ENCODE data around the gene THADA.
A peak's percentile ranks its signal among the peaks of the same experiment; 100 is the strongest.
"Not testable (repeated sequence)": the region's sequence is repeated elsewhere in the genome, so short reads cannot be mapped to it uniquely, and the experiment has no call there.

The THADA gene

GRCh38 chr2:43605079-43605655 is 9.3 kb upstream of the THADA start:
- DNase-seq (ENCODE audit: low spot score) = peak; percentile 70

GRCh38 chr2:43604674-43605073 is 8.8 kb upstream of the THADA start:
- no peak for DNase-seq (ENCODE audit: low spot score)

DNA sequence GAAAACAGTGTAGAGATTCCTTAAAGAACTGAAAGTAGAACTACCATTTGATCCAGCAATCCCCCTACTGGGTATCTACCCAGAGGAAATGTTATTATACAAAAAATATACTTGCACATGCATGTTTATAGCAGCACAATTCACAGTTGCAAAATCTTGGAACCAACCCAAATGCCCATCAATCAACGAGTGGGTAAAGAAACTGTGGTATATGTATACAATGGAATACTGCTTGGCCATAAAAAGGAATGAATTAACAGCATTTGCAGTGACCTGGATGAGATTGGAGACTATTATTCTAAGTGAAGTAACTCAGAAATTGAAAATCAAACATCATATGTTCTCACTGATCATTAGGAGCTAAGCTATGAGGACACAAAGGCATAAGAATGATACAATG is 4.8 kb upstream of the THADA start:
- not testable (repeated sequence) for DNase-seq (ENCODE audit: low spot score)

GRCh38 chr2:43594875-43595274 is 963 bp downstream of the THADA start:
- no peak for DNase-seq (ENCODE audit: low spot score)

DNA sequence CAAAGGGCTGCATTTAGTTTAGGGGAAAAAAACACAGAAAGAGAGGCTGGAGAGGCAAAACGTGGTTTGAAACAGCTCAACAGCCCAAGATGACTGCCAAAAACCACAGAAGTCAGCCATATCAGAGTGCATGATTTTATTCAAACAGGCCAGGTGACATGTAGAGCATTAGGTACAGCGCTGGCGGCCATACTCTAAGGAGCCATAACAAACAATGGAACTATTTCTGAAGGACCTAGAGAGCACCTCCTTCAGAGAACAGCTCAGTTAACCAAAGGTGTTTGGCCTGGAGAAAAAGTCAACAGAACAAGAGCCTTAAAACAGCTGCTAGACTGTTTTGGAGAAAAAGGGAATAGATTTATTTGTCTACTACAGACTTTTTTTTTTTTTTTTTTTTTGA is 2.6 kb downstream of the THADA start:
- DNase-seq (ENCODE audit: low spot score) = no peak

GRCh38 chr2:43592443-43592842 is 3.4 kb downstream of the THADA start:
- peak; percentile 9 for DNase-seq (ENCODE audit: low spot score)

- no peak for DNase-seq (ENCODE audit: low spot score)
Observed at GRCh38 chr2:43585708-43586107, 10.1 kb downstream of the THADA start.

- DNase-seq (ENCODE audit: low spot score) = no peak
Observed at GRCh38 chr2:43579275-43579981, 16.4 kb downstream of the THADA start.

DNA sequence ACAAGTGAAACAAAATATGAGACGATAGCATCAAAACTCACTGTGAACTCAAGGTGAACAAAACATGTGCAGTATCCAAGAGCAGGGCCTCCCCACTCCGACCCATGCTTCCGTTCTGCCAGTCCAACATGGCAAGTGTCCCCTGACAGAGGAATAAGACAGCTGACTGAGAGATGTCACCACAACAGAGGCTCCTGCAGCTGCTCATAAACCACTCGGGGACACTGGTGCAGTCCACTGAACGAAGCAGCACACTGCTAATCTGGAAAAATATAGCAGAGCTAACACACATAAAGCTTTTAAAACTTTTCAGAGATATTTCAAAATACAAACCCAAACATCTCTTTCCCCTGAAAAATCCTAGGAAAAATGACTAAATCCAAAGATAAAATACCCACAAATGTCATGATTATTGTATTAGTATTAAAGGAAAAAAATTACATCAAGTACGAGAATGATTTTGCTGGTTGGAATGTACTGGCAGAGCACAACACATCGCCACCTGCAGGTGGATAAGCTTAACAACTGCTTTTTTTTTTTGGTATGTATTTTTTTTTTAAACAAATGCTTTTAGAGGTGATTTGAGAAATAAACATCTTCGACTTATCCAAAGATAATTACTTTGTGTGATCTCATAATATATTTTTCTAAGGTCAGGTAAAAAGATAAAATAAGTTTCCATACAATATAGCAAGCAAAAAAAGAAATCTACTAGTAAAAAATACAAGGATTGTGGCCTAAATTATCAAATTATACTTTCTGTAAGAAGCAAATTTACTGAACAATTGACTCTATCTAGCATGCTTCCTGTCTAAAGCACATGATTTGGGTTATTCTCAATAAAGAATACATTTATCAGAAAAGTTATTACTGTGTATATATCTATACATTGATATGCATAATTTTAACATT is 18.6 kb downstream of the THADA start:
- DNase-seq (ENCODE audit: low spot score) = peak; percentile 77

- DNase-seq (ENCODE audit: low spot score) = no peak
Observed at GRCh38 chr2:43572244-43572643, 23.6 kb downstream of the THADA start.

- DNase-seq (ENCODE audit: low spot score) = no peak
Observed at GRCh38 chr2:43569921-43570320, 25.9 kb downstream of the THADA start.

DNA sequence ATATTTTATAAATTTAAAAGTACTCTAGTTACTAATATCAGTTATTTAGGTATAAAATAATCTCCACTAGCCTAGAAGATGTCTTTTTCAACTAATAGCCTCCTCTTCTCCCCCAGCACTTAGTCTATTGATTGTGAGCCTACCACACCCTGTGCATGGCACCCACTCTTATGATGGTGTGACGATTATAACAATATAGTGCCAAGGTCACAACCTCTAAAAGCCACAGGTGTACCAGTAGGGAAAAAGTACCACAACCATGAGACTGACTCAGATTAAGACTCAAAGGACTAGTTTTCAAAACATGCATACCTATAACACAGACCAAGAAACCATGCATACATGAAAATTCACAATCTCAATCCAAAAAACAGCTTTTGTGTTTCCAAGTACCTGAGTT is 27.6 kb downstream of the THADA start:
- no peak for DNase-seq (ENCODE audit: low spot score)

- no peak for DNase-seq (ENCODE audit: low spot score)
Observed at GRCh38 chr2:43566461-43566729, 29.4 kb downstream of the THADA start.

DNA sequence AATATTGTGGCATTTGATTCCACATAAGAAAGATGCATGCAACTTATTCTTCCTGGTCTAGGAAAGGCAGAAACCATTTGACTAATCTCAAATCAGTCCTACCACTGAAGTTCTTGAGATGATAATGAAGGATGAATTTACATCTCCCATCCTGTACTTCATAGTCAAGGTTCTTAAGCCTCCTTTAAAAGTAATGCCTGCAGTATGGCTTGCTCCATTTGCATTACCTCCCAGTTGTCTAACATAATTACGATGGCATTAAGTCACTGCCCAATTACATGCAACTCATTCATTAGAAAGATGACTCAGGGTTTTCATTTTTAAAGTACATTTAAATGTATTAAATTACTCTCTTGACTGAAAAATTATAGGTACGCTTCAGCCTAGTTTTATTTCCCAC is 32.2 kb downstream of the THADA start:
- DNase-seq (ENCODE audit: low spot score) = no peak

- no peak for DNase-seq (ENCODE audit: low spot score)
Observed at GRCh38 chr2:43560231-43560547, 35.6 kb downstream of the THADA start.

- DNase-seq (ENCODE audit: low spot score) = no peak
Observed at GRCh38 chr2:43559391-43560230, 36.2 kb downstream of the THADA start.

DNA sequence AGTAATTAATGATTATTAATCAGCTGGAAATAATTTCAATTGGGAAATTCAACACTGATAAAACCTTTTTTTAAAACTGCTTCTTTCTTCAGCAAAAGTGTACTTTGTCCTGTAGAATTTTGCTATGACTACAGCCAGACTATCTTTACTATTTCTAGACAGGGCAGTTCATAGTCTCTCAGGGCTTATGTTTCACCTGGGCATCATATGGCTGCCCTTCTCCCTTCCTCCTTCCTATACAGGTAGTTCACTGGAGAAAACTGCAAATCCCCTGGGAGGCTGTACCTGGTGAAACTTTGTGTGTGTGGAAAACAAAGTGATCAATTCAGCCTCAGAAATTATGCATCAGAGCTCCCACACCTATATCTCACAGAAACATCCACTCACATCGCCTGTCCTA is 38.6 kb downstream of the THADA start:
- DNase-seq (ENCODE audit: low spot score) = no peak

DNA sequence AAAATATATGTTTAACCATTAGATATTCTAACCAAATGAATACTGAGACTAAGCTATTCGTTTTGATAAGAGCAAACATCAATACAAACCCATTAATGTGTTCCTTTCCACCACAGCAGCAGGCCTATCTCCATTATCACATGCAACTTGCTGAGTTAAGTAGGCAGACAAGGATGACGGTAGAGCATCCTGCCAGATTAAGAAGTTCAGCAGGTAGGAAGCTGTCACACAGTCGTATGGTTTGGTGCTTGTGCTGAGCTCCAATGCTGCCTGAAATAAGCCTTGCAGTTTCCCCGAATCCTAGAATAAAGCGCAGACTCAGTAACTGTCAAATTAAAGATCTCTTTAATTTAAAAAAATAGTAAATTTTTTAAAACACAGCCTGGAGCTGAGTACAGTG is 39.6 kb downstream of the THADA start:
- no peak for DNase-seq (ENCODE audit: low spot score)

DNA sequence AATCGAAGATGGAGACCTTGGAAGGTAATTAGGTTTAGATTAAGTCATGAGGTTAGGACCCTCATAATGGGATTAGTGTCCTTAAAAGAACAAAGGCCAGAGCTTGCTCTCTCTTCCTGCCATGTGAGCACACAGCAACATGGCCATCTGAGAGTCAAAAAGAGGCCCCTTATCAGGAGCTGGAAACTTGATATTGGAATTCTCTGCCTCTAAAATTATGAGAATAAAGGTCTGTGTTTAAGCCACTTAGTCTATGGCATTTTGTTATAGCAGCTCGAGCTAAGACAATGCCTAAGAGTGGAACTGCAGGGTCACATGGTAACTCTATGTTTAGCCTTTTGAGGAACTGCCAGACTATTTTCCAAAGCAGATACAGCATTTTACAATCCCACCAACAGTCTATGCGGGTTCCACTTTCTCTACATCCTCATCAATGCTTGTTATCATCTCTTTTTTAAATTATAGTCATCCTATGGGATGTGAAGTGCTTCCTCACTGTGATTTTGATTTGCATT is 42.4 kb downstream of the THADA start:
- no peak for DNase-seq (ENCODE audit: low spot score)

DNA sequence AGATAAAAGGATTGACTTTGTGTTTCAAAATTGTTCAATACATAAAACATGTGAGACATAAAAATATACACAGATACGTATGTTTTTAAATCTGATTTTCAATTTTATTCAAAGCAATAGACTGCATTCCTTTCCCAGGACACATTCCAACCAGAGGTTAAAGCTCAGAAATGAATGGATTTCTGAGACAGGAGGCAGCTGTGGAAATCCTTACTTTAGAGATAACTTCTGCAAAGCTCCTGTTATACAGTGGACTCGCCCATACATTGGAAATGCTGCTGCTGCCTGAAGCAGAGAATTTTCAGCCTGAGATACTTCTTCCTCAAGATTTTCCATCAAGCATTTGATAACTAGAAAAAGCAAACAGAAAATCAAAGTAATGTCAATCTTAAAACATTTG is 43.8 kb downstream of the THADA start:
- no peak for DNase-seq (ENCODE audit: low spot score)

GRCh38 chr2:43548381-43548780 is 47.5 kb downstream of the THADA start:
- DNase-seq (ENCODE audit: low spot score) = not testable (repeated sequence)

- peak; percentile 56 for DNase-seq (ENCODE audit: low spot score)
Observed at GRCh38 chr2:43542285-43542933, 53.4 kb downstream of the THADA start.
